Measurements from ENCODE around the gene G3BP1. TPM values are rescaled to one million over a fixed set of nuclear protein-coding genes. Genes with fewer than 3 reads are reported as not detected.
A peak's percentile ranks its signal among the peaks of the same experiment; 100 is the strongest.

Gene G3BP1
- total RNA-seq, 1 donor from 2014 or later = 109 TPM

GRCh38 chr5:151738125-151738848, 33.5 kb upstream of the G3BP1 start:
- Histone ChIP-seq H3K9ac (ENCODE audit: low read depth in 1 of 3, low read length in 3 of 3) (no peak overlapping the region), H3K36me3 (ENCODE audit: control insufficient read depth in 3 of 3, insufficient read depth in 3 of 3, low read length in 3 of 3) (peaks cover 0 to 6% (median 0%) of the 10 kb centered on the region in 3 donors), H3K4me1 (ENCODE audit: control insufficient read depth in 3 of 3, insufficient read depth in 3 of 3, low read length in 3 of 3) (peaks cover 18 to 28% (median 25%) of the 10 kb centered on the region in 3 donors), H3K27me3 (ENCODE audit: control insufficient read depth in 3 of 3, insufficient read depth in 3 of 3, low read length in 3 of 3) (no peaks in the 10 kb centered on the region), H3K27ac (ENCODE audit: low read depth, low read length) (no peak overlapping the region), H3K4me3 (ENCODE audit: low read length in 3 of 3) (no peak overlapping the region), H3K9me3 (ENCODE audit: control insufficient read depth in 3 of 3, low read length in 3 of 3) (no peaks in the 10 kb centered on the region)

DNA sequence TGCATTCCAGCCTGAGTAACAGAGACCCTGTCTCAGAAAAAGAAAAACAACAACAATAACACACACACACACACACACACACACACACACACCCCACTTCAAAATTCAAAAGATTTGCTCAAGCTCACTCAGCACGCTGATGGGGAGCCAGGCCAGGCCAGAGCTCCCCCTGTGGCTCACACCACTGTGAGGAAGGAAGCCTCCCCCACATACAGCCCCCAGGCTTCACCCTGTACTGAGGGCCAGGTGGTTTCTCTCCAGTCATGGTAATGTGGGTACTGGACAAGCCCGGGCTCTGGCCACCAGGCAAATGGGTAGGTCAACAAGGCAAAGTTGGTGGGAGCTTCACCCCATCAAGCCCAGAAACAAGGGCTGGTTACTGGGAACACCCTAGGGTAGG, 32.4 kb upstream of the G3BP1 start:
- peaks cover 18 to 28% (median 25%) of the 10 kb centered on the region in 3 donors for H3K4me1 ChIP-seq (ENCODE audit: control insufficient read depth in 3 of 3, insufficient read depth in 3 of 3, low read length in 3 of 3)
- H3K9me3 ChIP-seq (ENCODE audit: control insufficient read depth in 3 of 3, low read length in 3 of 3) = no peaks in the 10 kb centered on the region
- peak overlapping the region; percentile 66 for H3K27ac ChIP-seq (ENCODE audit: low read depth, low read length)
- peaks cover 0 to 10% (median 6%) of the 10 kb centered on the region in 3 donors for H3K36me3 ChIP-seq (ENCODE audit: control insufficient read depth in 3 of 3, insufficient read depth in 3 of 3, low read length in 3 of 3)
- no peak overlapping the region for H3K4me3 ChIP-seq (ENCODE audit: low read length in 3 of 3)
- no peaks in the 10 kb centered on the region for H3K27me3 ChIP-seq (ENCODE audit: control insufficient read depth in 3 of 3, insufficient read depth in 3 of 3, low read length in 3 of 3)
- peak overlapping the region in 1 of 3 donors; percentile 23 for H3K9ac ChIP-seq (ENCODE audit: low read depth in 1 of 3, low read length in 3 of 3)

GRCh38 chr5:151739939-151740335, 31.8 kb upstream of the G3BP1 start:
- Histone ChIP-seq H3K27ac (ENCODE audit: low read depth, low read length) (peak overlapping the region; percentile 66), H3K4me3 (ENCODE audit: low read length in 3 of 3) (peak overlapping the region in 2 of 3 donors; percentile 5 to 41), H3K9me3 (ENCODE audit: control insufficient read depth in 3 of 3, low read length in 3 of 3) (no peaks in the 10 kb centered on the region), H3K4me1 (ENCODE audit: control insufficient read depth in 3 of 3, insufficient read depth in 3 of 3, low read length in 3 of 3) (peaks cover 19 to 28% (median 26%) of the 10 kb centered on the region in 3 donors), H3K9ac (ENCODE audit: low read depth in 1 of 3, low read length in 3 of 3) (peak overlapping the region in 2 of 3 donors; percentile 27 to 63), H3K36me3 (ENCODE audit: control insufficient read depth in 3 of 3, insufficient read depth in 3 of 3, low read length in 3 of 3) (peaks cover 0 to 14% (median 7%) of the 10 kb centered on the region in 3 donors), H3K27me3 (ENCODE audit: control insufficient read depth in 3 of 3, insufficient read depth in 3 of 3, low read length in 3 of 3) (no peaks in the 10 kb centered on the region)

DNA sequence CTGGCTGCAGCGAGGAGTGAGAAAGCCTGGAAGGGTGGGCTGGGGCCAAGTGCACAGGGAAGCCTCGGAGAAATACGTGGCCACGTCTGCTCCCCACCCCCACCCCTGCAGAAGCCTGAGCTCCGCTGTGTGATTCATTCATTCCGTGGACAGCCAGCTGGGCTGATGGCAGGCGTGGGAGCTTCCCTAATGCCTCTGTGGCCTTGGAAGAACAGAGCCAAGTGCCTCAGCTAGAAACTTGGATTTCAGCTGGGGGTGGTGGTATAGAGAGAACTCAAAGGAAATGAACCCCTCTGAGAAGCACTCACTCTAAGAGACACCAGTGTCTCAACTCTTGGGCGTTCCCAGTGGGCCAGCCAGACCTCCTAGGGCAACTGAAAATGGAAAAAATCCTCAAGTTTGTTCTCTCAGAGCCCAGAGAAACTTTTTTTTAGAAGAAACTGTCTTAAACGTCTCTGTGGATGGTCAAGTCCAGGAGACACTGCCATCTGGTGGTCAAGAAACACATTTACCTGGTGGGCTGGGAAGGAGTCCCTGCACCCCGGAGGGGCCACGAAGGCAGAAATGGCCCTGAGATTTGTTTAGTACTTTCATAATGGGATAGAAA, 31.3 kb upstream of the G3BP1 start:
- peaks cover 20 to 31% (median 31%) of the 10 kb centered on the region in 3 donors for H3K4me1 ChIP-seq (ENCODE audit: control insufficient read depth in 3 of 3, insufficient read depth in 3 of 3, low read length in 3 of 3)
- H3K27ac ChIP-seq (ENCODE audit: low read depth, low read length) = peak overlapping the region; percentile 66
- H3K9me3 ChIP-seq (ENCODE audit: control insufficient read depth in 3 of 3, low read length in 3 of 3) = no peaks in the 10 kb centered on the region
- no peaks in the 10 kb centered on the region for H3K27me3 ChIP-seq (ENCODE audit: control insufficient read depth in 3 of 3, insufficient read depth in 3 of 3, low read length in 3 of 3)
- H3K36me3 ChIP-seq (ENCODE audit: control insufficient read depth in 3 of 3, insufficient read depth in 3 of 3, low read length in 3 of 3) = peaks cover 3 to 18% (median 12%) of the 10 kb centered on the region in 3 donors
- H3K4me3 ChIP-seq (ENCODE audit: low read length in 3 of 3) = peak overlapping the region in 2 of 3 donors; percentile 5 to 41
- H3K9ac ChIP-seq (ENCODE audit: low read depth in 1 of 3, low read length in 3 of 3) = peak overlapping the region in 2 of 3 donors; percentile 27 to 63

- H3K9ac ChIP-seq (ENCODE audit: low read depth in 1 of 3, low read length in 3 of 3) = peak overlapping the region in 1 of 3 donors; percentile 63
- H3K4me3 ChIP-seq (ENCODE audit: low read length in 3 of 3) = peak overlapping the region in 1 of 3 donors; percentile 41
Observed at GRCh38 chr5:151740958-151741373, 30.8 kb upstream of the G3BP1 start.

DNA sequence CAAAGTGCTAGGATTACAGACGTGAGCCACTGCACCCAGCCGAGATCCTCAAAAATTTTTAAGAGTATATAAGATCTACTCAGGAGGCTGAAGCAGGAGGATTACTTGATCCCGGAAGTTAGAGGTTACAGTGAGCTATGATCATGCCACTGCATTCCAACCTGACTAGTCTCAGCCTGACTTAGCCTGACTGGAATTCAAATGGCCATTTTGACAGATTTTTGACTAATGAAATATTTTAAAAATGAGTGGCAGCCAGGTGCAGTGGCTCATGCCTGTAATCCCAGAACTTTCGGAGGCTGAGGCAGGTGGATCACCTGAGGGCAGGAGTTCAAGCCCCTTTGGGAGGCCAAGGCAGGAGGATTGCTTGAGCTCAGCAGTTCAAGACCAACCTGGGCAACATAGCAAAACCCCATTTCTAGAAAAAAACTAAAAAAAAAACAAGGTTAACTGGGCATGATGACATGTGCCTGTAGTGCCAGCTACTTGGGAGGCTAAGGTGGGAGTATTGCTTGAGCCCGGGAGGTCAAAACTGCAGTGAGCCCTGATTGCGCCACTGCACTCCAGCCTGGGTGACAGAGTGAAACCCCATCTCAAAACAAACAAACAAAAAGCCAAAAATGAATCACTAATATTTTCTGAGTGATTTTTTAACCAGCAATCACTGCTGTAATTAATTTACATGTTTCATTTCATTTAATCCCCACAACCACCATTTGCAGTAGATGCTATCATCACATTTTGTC, 29.9 kb upstream of the G3BP1 start:
- Histone ChIP-seq H3K27ac (ENCODE audit: low read depth, low read length) (peak overlapping the region; percentile 66), H3K27me3 (ENCODE audit: control insufficient read depth in 3 of 3, insufficient read depth in 3 of 3, low read length in 3 of 3) (no peaks in the 10 kb centered on the region), H3K36me3 (ENCODE audit: control insufficient read depth in 3 of 3, insufficient read depth in 3 of 3, low read length in 3 of 3) (peaks cover 12 to 29% (median 22%) of the 10 kb centered on the region in 3 donors), H3K4me3 (ENCODE audit: low read length in 3 of 3) (no peak overlapping the region), H3K9ac (ENCODE audit: low read depth in 1 of 3, low read length in 3 of 3) (no peak overlapping the region), H3K9me3 (ENCODE audit: control insufficient read depth in 3 of 3, low read length in 3 of 3) (no peaks in the 10 kb centered on the region), H3K4me1 (ENCODE audit: control insufficient read depth in 3 of 3, insufficient read depth in 3 of 3, low read length in 3 of 3) (peaks cover 20 to 39% (median 37%) of the 10 kb centered on the region in 3 donors)

More at GRCh38 chr5:151740958-151741373, 30.8 kb upstream of the G3BP1 start:
- H3K27ac ChIP-seq (ENCODE audit: low read depth, low read length) = peak overlapping the region; percentile 66
- peaks cover 20 to 35% (median 31%) of the 10 kb centered on the region in 3 donors for H3K4me1 ChIP-seq (ENCODE audit: control insufficient read depth in 3 of 3, insufficient read depth in 3 of 3, low read length in 3 of 3)
- H3K9me3 ChIP-seq (ENCODE audit: control insufficient read depth in 3 of 3, low read length in 3 of 3) = no peaks in the 10 kb centered on the region
- H3K36me3 ChIP-seq (ENCODE audit: control insufficient read depth in 3 of 3, insufficient read depth in 3 of 3, low read length in 3 of 3) = peaks cover 8 to 23% (median 18%) of the 10 kb centered on the region in 3 donors
- H3K27me3 ChIP-seq (ENCODE audit: control insufficient read depth in 3 of 3, insufficient read depth in 3 of 3, low read length in 3 of 3) = no peaks in the 10 kb centered on the region

- Histone ChIP-seq H3K4me3 (ENCODE audit: low read length in 3 of 3) (no peak overlapping the region), H3K36me3 (ENCODE audit: control insufficient read depth in 3 of 3, insufficient read depth in 3 of 3, low read length in 3 of 3) (peaks cover 12 to 27% (median 22%) of the 10 kb centered on the region in 3 donors), H3K9ac (ENCODE audit: low read depth in 1 of 3, low read length in 3 of 3) (peak overlapping the region in 1 of 3 donors; percentile 38), H3K4me1 (ENCODE audit: control insufficient read depth in 3 of 3, insufficient read depth in 3 of 3, low read length in 3 of 3) (peaks cover 20 to 37% (median 37%) of the 10 kb centered on the region in 3 donors), H3K27me3 (ENCODE audit: control insufficient read depth in 3 of 3, insufficient read depth in 3 of 3, low read length in 3 of 3) (no peaks in the 10 kb centered on the region), H3K9me3 (ENCODE audit: control insufficient read depth in 3 of 3, low read length in 3 of 3) (no peaks in the 10 kb centered on the region), H3K27ac (ENCODE audit: low read depth, low read length) (no peak overlapping the region)
Observed at GRCh38 chr5:151742870-151743294, 28.9 kb upstream of the G3BP1 start.

DNA sequence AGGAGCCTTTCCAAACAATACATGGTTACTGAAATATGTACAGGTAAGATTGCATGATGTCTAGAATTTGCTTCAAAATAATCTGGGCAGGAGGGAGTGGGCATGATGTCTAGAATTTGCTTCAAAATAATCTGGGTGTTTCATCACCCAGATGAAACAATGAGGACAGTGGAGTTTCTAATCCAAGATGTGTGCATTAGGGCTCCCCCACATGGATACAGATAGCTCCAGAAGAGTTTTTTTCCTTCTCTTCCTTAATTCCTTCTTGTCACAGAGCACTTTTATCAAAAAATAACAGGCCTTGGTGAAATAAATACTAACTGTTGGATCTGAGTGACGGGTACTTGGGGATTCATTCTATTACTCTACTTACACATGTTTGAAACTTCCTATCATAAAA, 28.2 kb upstream of the G3BP1 start:
- Histone ChIP-seq H3K4me3 (ENCODE audit: low read length in 3 of 3) (no peak overlapping the region), H3K4me1 (ENCODE audit: control insufficient read depth in 3 of 3, insufficient read depth in 3 of 3, low read length in 3 of 3) (peaks cover 20 to 37% (median 34%) of the 10 kb centered on the region in 3 donors), H3K36me3 (ENCODE audit: control insufficient read depth in 3 of 3, insufficient read depth in 3 of 3, low read length in 3 of 3) (peaks cover 12 to 27% (median 22%) of the 10 kb centered on the region in 3 donors), H3K9me3 (ENCODE audit: control insufficient read depth in 3 of 3, low read length in 3 of 3) (no peaks in the 10 kb centered on the region), H3K27ac (ENCODE audit: low read depth, low read length) (no peak overlapping the region), H3K27me3 (ENCODE audit: control insufficient read depth in 3 of 3, insufficient read depth in 3 of 3, low read length in 3 of 3) (no peaks in the 10 kb centered on the region), H3K9ac (ENCODE audit: low read depth in 1 of 3, low read length in 3 of 3) (no peak overlapping the region)

DNA sequence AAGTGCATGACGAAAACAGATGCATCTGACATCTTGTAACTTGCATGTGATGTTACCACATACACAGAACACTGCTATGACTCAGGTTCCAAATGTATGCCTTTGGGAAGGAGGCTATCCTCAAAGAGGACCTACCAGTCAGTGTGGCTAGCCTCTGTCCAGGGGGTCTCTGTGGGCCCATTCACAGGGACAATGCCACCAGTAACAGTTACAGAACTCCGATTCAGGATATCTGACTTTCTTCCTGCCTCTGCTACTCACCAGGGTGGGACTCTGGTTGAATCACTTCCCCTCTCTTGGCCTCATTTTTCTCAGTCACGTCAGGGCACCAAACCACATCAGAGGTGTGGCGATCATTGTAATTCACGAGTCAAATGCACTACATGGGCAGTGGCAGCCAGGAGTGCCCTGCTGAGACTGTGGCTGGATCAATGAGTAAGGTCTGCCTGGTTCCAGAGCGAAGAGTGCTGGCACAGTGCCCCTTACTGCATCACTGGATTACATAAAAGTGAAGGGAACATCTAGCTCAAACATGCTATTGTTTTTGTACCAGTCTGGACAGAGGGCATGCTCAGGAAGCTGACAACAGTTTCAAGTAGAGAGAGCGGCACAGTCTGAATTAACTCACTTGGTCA, 26.6 kb upstream of the G3BP1 start:
- no peaks in the 10 kb centered on the region for H3K9me3 ChIP-seq (ENCODE audit: control insufficient read depth in 3 of 3, low read length in 3 of 3)
- H3K27me3 ChIP-seq (ENCODE audit: control insufficient read depth in 3 of 3, insufficient read depth in 3 of 3, low read length in 3 of 3) = no peaks in the 10 kb centered on the region
- peaks cover 11 to 27% (median 25%) of the 10 kb centered on the region in 3 donors for H3K4me1 ChIP-seq (ENCODE audit: control insufficient read depth in 3 of 3, insufficient read depth in 3 of 3, low read length in 3 of 3)
- H3K36me3 ChIP-seq (ENCODE audit: control insufficient read depth in 3 of 3, insufficient read depth in 3 of 3, low read length in 3 of 3) = peaks cover 12 to 27% (median 22%) of the 10 kb centered on the region in 3 donors
- H3K4me3 ChIP-seq (ENCODE audit: low read length in 3 of 3) = no peak overlapping the region
- H3K9ac ChIP-seq (ENCODE audit: low read depth in 1 of 3, low read length in 3 of 3) = no peak overlapping the region
- peak overlapping the region; percentile 16 for H3K27ac ChIP-seq (ENCODE audit: low read depth, low read length)

Measured in skeletal muscle tissue (tissue), 4 donors.